ENCODE data around the gene ANXA3. TPM values are rescaled to one million over a fixed set of nuclear protein-coding genes. Genes with fewer than 3 reads are reported as not detected.

Gene ANXA3
- polyA plus RNA-seq, 1 experiment = 13.9 TPM

DNA sequence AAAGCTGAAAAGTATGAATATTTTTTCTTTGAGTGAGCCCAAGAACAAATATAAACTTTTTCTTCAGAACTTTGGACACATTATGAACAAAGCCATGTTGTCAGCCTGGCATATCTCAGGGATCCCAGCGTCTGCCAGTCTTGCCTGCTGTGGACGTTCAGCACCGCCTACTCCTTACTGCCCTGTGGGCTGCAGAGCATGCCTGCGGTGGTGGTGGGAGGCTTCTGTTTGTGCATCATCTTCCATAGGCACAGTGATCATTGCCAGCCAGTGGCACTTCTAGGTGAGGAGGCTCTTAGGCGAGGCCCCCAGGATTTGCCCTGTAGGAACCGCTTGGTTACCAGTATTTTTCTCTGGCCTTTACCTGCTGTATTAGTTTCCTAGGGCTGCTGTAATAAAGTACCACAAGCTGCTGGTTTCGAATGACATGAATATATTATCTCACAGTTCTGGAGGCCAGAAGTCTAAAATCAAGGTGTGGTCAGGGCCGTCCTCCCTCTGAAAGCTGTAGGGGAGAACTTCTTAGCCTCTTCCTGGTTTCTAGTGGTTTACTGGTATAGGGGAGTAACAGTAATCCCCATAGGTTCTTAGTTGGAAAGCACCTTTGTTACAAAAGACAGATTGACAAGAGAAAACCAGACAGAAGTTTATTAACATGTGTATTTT, 15.4 kb downstream of the ANXA3 start:
- TF ChIP-seq, protein P1, sequence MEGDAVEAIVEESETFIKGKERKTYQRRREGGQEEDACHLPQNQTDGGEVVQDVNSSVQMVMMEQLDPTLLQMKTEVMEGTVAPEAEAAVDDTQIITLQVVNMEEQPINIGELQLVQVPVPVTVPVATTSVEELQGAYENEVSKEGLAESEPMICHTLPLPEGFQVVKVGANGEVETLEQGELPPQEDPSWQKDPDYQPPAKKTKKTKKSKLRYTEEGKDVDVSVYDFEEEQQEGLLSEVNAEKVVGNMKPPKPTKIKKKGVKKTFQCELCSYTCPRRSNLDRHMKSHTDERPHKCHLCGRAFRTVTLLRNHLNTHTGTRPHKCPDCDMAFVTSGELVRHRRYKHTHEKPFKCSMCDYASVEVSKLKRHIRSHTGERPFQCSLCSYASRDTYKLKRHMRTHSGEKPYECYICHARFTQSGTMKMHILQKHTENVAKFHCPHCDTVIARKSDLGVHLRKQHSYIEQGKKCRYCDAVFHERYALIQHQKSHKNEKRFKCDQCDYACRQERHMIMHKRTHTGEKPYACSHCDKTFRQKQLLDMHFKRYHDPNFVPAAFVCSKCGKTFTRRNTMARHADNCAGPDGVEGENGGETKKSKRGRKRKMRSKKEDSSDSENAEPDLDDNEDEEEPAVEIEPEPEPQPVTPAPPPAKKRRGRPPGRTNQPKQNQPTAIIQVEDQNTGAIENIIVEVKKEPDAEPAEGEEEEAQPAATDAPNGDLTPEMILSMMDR (IDR thresholded peaks at IDR 0.05; ENCODE audit: low read depth, low read length) = no peak
- H3K27me3 ChIP-seq (ENCODE audit: control insufficient read depth, insufficient read depth, low read length) = no peaks in the 10 kb centered on the region
- H3K4me3 ChIP-seq (ENCODE audit: low read depth, low read length) = no peak overlapping the region
- no peak overlapping the region for H3K27ac ChIP-seq (ENCODE audit: low read depth, low read length)
- CTCF ChIA-PET = interaction anchor here (0.8 to 1.9 kb wide), 3 partner anchors 21 to 297 kb away, joined by 3 to 4 read pairs (median 4); no protein-coding TSS in a partner anchor
- POLR2A ChIA-PET = no interaction called here
- H3K9me3 ChIP-seq (ENCODE audit: control insufficient read depth, insufficient read depth, low read length) = no peaks in the 10 kb centered on the region
- DNase-seq (ENCODE audit: low read depth, low spot score) = no peak

DNA sequence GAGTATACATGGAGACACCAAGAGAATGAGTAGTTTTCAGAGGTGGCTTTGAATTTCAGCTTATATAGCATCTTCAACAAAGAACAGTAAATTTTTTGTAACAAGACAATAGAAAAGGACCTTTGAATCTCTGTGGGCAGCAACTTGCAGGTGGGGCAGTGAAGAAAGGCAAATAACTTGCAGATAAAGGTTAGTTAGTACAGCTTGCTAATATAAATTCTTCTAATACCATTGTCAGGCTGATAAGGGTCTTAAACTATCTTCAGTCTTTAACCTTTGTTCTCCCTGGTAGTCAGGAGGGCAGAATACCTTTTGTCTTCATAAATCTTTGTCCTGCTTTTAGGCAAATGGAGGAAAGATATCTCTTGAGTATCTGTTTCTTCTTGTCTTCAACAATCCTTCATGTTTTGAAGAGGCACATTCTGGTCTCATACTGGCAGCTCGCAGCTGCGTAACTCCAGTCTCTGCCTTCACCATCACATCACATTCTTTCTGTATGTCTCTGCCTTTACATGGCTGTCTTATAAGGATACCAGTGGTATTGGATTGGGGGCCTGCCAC, 16.0 kb downstream of the ANXA3 start:
- H3K27ac ChIP-seq (ENCODE audit: low read depth, low read length) = no peak overlapping the region
- POLR2A ChIA-PET = no interaction called here

DNA sequence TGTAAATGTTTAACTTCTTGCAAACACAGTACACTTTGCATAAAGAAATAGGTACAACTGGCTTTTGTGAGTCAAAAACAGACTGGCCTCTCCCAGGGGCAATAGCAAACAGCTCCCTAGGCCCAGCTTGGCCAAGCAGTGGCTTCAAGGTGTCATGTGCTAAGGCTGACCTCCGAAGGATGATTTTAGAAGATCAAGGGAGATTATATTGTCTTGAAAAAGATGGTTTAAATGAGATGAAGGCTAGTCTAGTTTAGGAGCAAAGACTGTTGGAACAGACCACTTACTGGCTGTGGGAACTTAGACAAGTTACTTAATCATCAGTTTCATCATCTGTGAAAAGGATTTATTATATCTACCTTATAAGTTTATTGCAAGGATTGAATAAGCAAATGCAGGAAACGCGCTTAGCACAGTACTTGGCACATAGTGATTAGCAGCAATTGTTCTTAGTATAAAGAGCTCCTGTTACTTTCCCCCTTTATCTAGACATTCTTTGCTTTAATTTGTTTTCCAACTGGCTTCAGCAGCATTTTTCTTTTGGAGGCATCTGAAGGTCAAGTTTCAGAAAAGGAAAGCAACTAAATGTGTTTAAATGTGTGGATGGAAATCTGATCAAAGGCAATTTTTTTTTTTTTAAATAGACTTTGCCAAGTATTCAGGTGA, 17.2 kb downstream of the ANXA3 start:
- Histone ChIP-seq H3K4me3 (ENCODE audit: low read depth, low read length) (no peak overlapping the region), H3K27me3 (ENCODE audit: control insufficient read depth, insufficient read depth, low read length) (no peaks in the 10 kb centered on the region), H3K9me3 (ENCODE audit: control insufficient read depth, insufficient read depth, low read length) (no peaks in the 10 kb centered on the region), H3K27ac (ENCODE audit: low read depth, low read length) (no peak overlapping the region)
- TF ChIP-seq, protein P1 (IDR thresholded peaks at IDR 0.05; ENCODE audit: low read depth, low read length) = no peak
- ChIA-PET CTCF (interaction anchor here (0.9 kb wide), 1 partner anchor 281 kb away, joined by 3 read pairs; no protein-coding TSS in a partner anchor), POLR2A (interaction anchor here (0.9 to 1.2 kb wide), 4 partner anchors 24 to 275 kb away, joined by 3 to 5 read pairs (median 4); no protein-coding TSS in a partner anchor)
- no peak for DNase-seq (ENCODE audit: low read depth, low spot score)

More for the DNA sequence above, 16.0 kb downstream of the ANXA3 start:
- no peak for DNase-seq (ENCODE audit: low read depth, low spot score)
- TF ChIP-seq, protein P1 (IDR thresholded peaks at IDR 0.05; ENCODE audit: low read depth, low read length) = no peak
- Histone ChIP-seq H3K27me3 (ENCODE audit: control insufficient read depth, insufficient read depth, low read length) (no peaks in the 10 kb centered on the region), H3K4me3 (ENCODE audit: low read depth, low read length) (no peak overlapping the region), H3K9me3 (ENCODE audit: control insufficient read depth, insufficient read depth, low read length) (no peaks in the 10 kb centered on the region)
- CTCF ChIA-PET = interaction anchor here (0.9 kb wide), 1 partner anchor 283 kb away, joined by 3 read pairs; no protein-coding TSS in a partner anchor

DNA sequence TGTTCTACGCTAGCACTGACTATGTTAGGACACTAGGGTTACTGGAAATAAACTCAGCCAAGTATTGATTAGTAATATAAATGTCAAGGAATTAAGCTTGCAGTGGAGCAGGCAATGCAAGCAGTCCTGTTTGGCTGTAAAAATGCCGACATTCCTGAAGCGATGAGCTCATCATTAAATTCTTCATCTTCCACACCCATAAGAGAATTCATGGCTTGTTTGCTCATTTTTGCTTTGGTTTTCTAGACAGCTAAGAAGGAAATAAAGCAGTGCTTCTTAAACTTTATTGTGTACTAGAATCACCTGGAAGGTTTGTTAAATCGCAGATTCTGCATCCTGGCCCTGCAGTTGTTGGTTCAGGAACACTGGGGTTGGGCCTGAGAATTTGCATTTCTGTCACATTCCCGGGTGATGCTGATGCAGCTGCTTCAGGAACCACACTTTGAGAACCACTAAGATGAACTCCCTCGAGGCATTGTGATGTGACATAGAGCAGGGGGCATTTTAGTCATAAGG, 17.8 kb downstream of the ANXA3 start:
- Histone ChIP-seq H3K4me3 (ENCODE audit: low read depth, low read length) (no peak overlapping the region), H3K27ac (ENCODE audit: low read depth, low read length) (peak overlapping the region; percentile 77), H3K9me3 (ENCODE audit: control insufficient read depth, insufficient read depth, low read length) (no peaks in the 10 kb centered on the region), H3K27me3 (ENCODE audit: control insufficient read depth, insufficient read depth, low read length) (no peaks in the 10 kb centered on the region)
- peak; percentile 46 for DNase-seq (ENCODE audit: low read depth, low spot score)
- TF ChIP-seq, protein P1 (IDR thresholded peaks at IDR 0.05; ENCODE audit: low read depth, low read length) = no peak
- POLR2A ChIA-PET = interaction anchor here (0.9 to 1.2 kb wide), 4 partner anchors 24 to 276 kb away, joined by 3 to 5 read pairs (median 4); no protein-coding TSS in a partner anchor
- CTCF ChIA-PET = no interaction called here

Data from AG04450 (cell line).